DOHH2 (cell line): Measurements from ENCODE around the gene COPA.

ENCODE experiments used
- H3F3A ChIP-seq: fragments of 200-600 bp; sonication (generic), shearing (Covaris generic); 2 replicates; pipeline ENCODE4 v1.6.0; 2016; ENCODE audit warnings: antibody characterized with exemption, mild to moderate bottlenecking; ENCODE audit not compliant: control insufficient read depth, insufficient read depth
- H3K27ac ChIP-seq: fragments of 200-600 bp; sonication (generic); 2 replicates; pipeline ENCODE4 v1.5.1; 2014; ENCODE audit warnings: low read depth, mild to moderate bottlenecking, low read length, moderate library complexity
- H3K27me3 ChIP-seq: fragments of 200-600 bp; sonication (generic); 2 replicates; pipeline ENCODE4 v1.6.1; 2014; ENCODE audit warnings: mild to moderate bottlenecking, low read length, mixed read lengths; ENCODE audit not compliant: control insufficient read depth
- H3K36me3 ChIP-seq: fragments of 200-600 bp; sonication (generic); 2 replicates; pipeline ENCODE4 v1.6.1; 2014; ENCODE audit warnings: mild to moderate bottlenecking, low read length, moderate library complexity, mixed read lengths; ENCODE audit not compliant: control insufficient read depth
- H3K4me1 ChIP-seq: fragments of 200-600 bp; sonication (generic); 2 replicates; pipeline ENCODE4 v1.6.1; 2014; ENCODE audit warnings: mild to moderate bottlenecking, low read length, mixed read lengths; ENCODE audit not compliant: control insufficient read depth
- H3K4me2 ChIP-seq: fragments of 200-600 bp; sonication (generic); 2 replicates; pipeline ENCODE4 v1.6.0; 2014; ENCODE audit warnings: mild to moderate bottlenecking, low read length, moderate library complexity
- H3K4me3 ChIP-seq: fragments of 200-600 bp; sonication (generic); 2 replicates; pipeline ENCODE4 v1.5.1; 2014; ENCODE audit warnings: mild to moderate bottlenecking, low read length, mixed read lengths
- H3K79me2 ChIP-seq: fragments of 200-600 bp; sonication (generic); 2 replicates; pipeline ENCODE4 v1.6.1; 2014; ENCODE audit warnings: mild to moderate bottlenecking, low read length, mixed read lengths; ENCODE audit not compliant: control insufficient read depth
- H3K9me2 ChIP-seq: fragments of 200-600 bp; sonication (generic); replicated peaks from 2 replicates; pipeline ENCODE4 v1.6.1; 2014; ENCODE audit warnings: mild to moderate bottlenecking, low read length, mixed read lengths; ENCODE audit not compliant: control insufficient read depth
- H3K9me3 ChIP-seq: fragments of 200-600 bp; sonication (generic); 2 replicates; pipeline ENCODE4 v1.6.1; 2014; ENCODE audit warnings: antibody characterized with exemption, low read length, mixed read lengths; ENCODE audit not compliant: control insufficient read depth, insufficient read depth
- H4K20me1 ChIP-seq: fragments of 200-600 bp; sonication (generic); 2 replicates; pipeline ENCODE4 v1.6.0; 2014; ENCODE audit warnings: low read depth, mild to moderate bottlenecking, antibody characterized with exemption, low read length, moderate library complexity; ENCODE audit not compliant: control insufficient read depth, insufficient read depth
- EZH2phosphoT487 ChIP-seq: fragments of 200-600 bp; sonication (generic); IDR thresholded peaks from 2 replicates; pipeline ENCODE4 v1.6.1; 2017; ENCODE audit warnings: borderline replicate concordance, mild to moderate bottlenecking, antibody characterized with exemption, low read length, moderate library complexity, mixed read lengths
- TF ChIP-seq, protein P1 (sequence below): fragments of 200-600 bp; sonication (generic); IDR thresholded peaks from one replicate; pipeline ENCODE4 v1.5.1; 2014; ENCODE audit warnings: antibody characterized with exemption, mild to moderate bottlenecking, low read depth, low read length; ENCODE audit not compliant: poor library complexity, severe bottlenecking

Gene COPA

DNA sequence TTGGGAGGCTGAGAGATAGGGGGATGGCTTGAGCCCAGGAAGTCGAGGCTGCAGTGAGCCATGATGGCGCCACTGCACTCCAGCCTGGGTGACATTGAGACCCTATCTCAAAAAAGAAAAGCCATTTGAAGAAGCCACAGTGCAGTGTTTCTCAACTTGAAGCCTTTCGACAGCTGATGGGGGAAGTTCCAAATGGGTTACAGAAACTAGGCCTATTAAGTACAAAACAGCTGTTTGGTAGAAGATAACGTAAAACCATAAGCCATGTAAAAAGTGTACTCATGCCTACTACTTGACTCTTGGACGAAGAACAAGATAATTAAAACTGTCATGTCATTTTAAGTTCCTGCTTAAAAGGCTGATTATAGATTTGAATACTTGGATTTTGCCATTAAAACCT lies 16.6 kb downstream of the COPA start:
- H3K36me3 ChIP-seq, result peaks cover 88% of the 10 kb centered on the region
- H3K79me2 ChIP-seq, result peaks cover under 1% of the 10 kb centered on the region
- TF ChIP-seq, protein P1, sequence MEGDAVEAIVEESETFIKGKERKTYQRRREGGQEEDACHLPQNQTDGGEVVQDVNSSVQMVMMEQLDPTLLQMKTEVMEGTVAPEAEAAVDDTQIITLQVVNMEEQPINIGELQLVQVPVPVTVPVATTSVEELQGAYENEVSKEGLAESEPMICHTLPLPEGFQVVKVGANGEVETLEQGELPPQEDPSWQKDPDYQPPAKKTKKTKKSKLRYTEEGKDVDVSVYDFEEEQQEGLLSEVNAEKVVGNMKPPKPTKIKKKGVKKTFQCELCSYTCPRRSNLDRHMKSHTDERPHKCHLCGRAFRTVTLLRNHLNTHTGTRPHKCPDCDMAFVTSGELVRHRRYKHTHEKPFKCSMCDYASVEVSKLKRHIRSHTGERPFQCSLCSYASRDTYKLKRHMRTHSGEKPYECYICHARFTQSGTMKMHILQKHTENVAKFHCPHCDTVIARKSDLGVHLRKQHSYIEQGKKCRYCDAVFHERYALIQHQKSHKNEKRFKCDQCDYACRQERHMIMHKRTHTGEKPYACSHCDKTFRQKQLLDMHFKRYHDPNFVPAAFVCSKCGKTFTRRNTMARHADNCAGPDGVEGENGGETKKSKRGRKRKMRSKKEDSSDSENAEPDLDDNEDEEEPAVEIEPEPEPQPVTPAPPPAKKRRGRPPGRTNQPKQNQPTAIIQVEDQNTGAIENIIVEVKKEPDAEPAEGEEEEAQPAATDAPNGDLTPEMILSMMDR, result no peak
- TF ChIP-seq EZH2phosphoT487, result no peak
- no peak overlapping the region for H3K4me3 ChIP-seq
- H3K4me1 ChIP-seq, result no peaks in the 10 kb centered on the region
- no peaks in the 10 kb centered on the region for H3K9me2 ChIP-seq
- H3F3A ChIP-seq, result peaks cover 2% of the 10 kb centered on the region; the same call in 1 of the 2 replicates
- no peaks in the 10 kb centered on the region for H4K20me1 ChIP-seq
- H3K4me2 ChIP-seq, result no peak overlapping the region
- no peaks in the 10 kb centered on the region for H3K27me3 ChIP-seq
- H3K27ac ChIP-seq, result no peak overlapping the region
- no peaks in the 10 kb centered on the region for H3K9me3 ChIP-seq

DNA sequence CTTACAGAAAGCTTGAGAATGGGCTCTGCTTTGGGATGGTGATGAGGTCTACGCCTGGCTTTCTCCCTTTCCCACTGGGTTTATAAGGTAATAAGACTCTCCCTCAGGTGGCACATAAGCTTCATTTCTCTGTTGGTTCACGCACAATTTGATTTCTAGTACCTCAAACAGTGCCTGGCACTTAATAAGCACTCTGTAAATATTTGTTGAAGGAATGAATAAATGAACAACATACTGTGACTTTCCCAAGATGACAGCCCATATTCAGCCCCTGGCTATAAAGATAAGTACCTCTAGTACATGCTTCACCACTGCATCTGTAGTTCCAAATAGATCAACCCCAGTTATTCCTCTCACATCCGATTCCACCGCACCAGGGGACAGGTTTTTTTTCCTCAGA lies 17.8 kb downstream of the COPA start:
- Histone ChIP-seq H3K27ac (no peak overlapping the region), H3K4me1 (no peaks in the 10 kb centered on the region), H3K36me3 (peaks cover 86% of the 10 kb centered on the region), H3K4me2 (no peak overlapping the region), H3K9me3 (no peaks in the 10 kb centered on the region), H3K9me2 (no peaks in the 10 kb centered on the region), H3F3A (peaks cover 4% of the 10 kb centered on the region; the same call in 1 of the 2 replicates), H3K79me2 (peaks cover 10% of the 10 kb centered on the region), H3K4me3 (no peak overlapping the region), H3K27me3 (no peaks in the 10 kb centered on the region), H4K20me1 (no peaks in the 10 kb centered on the region)
- TF ChIP-seq EZH2phosphoT487, result no peak
- TF ChIP-seq, protein P1, result no peak

DNA sequence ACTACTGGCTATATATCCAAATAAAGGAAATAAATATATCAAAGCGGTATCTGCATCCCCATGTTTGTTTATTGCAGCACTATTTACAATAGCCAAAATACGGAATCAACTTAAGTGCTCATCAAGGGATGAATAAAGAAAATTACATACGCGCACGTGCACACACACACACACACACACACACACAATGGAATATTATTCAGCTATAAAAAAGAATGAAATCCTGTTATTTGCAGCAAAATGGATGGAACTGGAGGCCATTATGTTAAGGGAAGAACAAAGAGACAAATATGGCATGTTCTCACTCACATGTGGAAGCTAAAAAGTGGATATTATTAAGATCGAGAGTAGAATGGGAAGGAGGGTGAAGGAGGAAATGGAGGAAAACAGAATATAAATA lies 20.2 kb downstream of the COPA start:
- H3F3A ChIP-seq, result peaks cover 2% of the 10 kb centered on the region; the same call in 1 of the 2 replicates
- H3K4me2 ChIP-seq, result no peak overlapping the region
- no peaks in the 10 kb centered on the region for H3K9me3 ChIP-seq
- no peaks in the 10 kb centered on the region for H3K9me2 ChIP-seq
- no peaks in the 10 kb centered on the region for H3K4me1 ChIP-seq
- TF ChIP-seq EZH2phosphoT487, result no peak
- TF ChIP-seq, protein P1, result no peak
- H4K20me1 ChIP-seq, result no peaks in the 10 kb centered on the region
- H3K4me3 ChIP-seq, result no peak overlapping the region
- peaks cover 23% of the 10 kb centered on the region for H3K79me2 ChIP-seq
- peaks cover 84% of the 10 kb centered on the region for H3K36me3 ChIP-seq
- H3K27me3 ChIP-seq, result no peaks in the 10 kb centered on the region
- H3K27ac ChIP-seq, result no peak overlapping the region

DNA sequence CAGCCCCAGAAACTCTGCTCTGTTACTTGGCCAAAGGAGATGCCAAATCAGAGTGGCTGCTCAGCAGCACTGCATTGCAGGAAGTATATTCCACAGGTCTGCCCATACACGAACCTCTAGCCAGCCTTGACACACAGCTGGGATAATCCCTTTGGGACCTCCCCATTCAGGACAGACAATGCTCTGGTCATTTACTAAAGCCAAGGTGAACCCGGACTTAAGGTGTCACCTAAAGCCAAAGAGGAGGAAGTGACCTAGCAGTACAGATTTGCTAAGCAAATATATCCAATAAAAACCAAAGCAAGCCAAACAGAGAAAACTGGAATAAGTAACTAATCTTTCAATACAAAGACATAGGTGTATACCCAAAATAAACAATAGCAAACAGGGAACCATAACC lies 27.7 kb downstream of the COPA start:
- TF ChIP-seq, protein P1, result no peak
- TF ChIP-seq EZH2phosphoT487, result no peak
- Histone ChIP-seq H3K27ac (no peak overlapping the region), H4K20me1 (no peaks in the 10 kb centered on the region)

More for the DNA sequence above, 27.7 kb downstream of the COPA start:
- Histone ChIP-seq H3K27me3 (no peaks in the 10 kb centered on the region), H3F3A (no peaks in the 10 kb centered on the region), H3K4me1 (no peaks in the 10 kb centered on the region), H3K4me3 (no peak overlapping the region), H3K36me3 (peaks cover 89% of the 10 kb centered on the region), H3K9me3 (no peaks in the 10 kb centered on the region), H3K4me2 (no peak overlapping the region), H3K79me2 (peaks cover 22% of the 10 kb centered on the region), H3K9me2 (no peaks in the 10 kb centered on the region)
